DOHH2 (cell line): ENCODE results near the gene TRABD2A.

Experiments
- CTCF ChIP-seq: fragments of 200-600 bp; sonication (generic); IDR thresholded peaks from one replicate; pipeline ENCODE4 v1.5.1; 2014; ENCODE audit warnings: antibody characterized with exemption, mild to moderate bottlenecking, low read depth, low read length; ENCODE audit not compliant: poor library complexity, severe bottlenecking
- EZH2phosphoT487 ChIP-seq: fragments of 200-600 bp; sonication (generic); IDR thresholded peaks from 2 replicates; pipeline ENCODE4 v1.6.1; 2017; ENCODE audit warnings: borderline replicate concordance, mild to moderate bottlenecking, antibody characterized with exemption, low read length, moderate library complexity, mixed read lengths

- TF ChIP-seq CTCF (no peak), EZH2phosphoT487 (no peak)
Observed at GRCh38 chr2:84847326-84848050, 33.4 kb downstream of the TRABD2A start.
